GM19397 (cell line): ENCODE measurements around the gene NPHS1.
"Not testable (repeated sequence)": the region's sequence is repeated elsewhere in the genome, so short reads cannot be mapped to it uniquely, and the experiment has no call there.

Experiments used
- ATAC-seq: cut with Tn5 transposase; IDR thresholded peaks from one replicate; pipeline ENCODE4 v1.9.1; 2021; ENCODE audit warnings: mild to moderate bottlenecking, moderate library complexity; ENCODE audit not compliant: unreplicated experiment

The NPHS1 gene

GRCh38 chr19:35852029-35852780 lies at the start of gene NPHS1:
Gene NPHS1 (minus strand): TSS chr19:35852504. CDS start chr19:35851837, 667 bp downstream.
- no peak for ATAC-seq

- no peak for ATAC-seq
Measured at GRCh38 chr19:35901055-35901644, 48.8 kb upstream of the NPHS1 start.

- peak; percentile 49 for ATAC-seq
Measured at GRCh38 chr19:35899547-35900214, 47.4 kb upstream of the NPHS1 start.

GRCh38 chr19:35898499-35898809 lies 46.1 kb upstream of the NPHS1 start:
- no peak for ATAC-seq

- ATAC-seq, result no peak
Measured at GRCh38 chr19:35897706-35898451, 45.6 kb upstream of the NPHS1 start.

GRCh38 chr19:35896643-35897040 lies 44.3 kb upstream of the NPHS1 start:
- no peak for ATAC-seq

- ATAC-seq, result no peak
Measured at GRCh38 chr19:35895911-35896642, 43.8 kb upstream of the NPHS1 start.

GRCh38 chr19:35894342-35894741 lies 42.0 kb upstream of the NPHS1 start:
- ATAC-seq, result no peak

GRCh38 chr19:35891819-35892218 lies 39.5 kb upstream of the NPHS1 start:
- not testable (repeated sequence) for ATAC-seq

GRCh38 chr19:35890113-35890650 lies 37.9 kb upstream of the NPHS1 start:
- ATAC-seq, result no peak

GRCh38 chr19:35889370-35890112 lies 37.2 kb upstream of the NPHS1 start:
- no peak for ATAC-seq

GRCh38 chr19:35888398-35888797 lies 36.1 kb upstream of the NPHS1 start:
- ATAC-seq, result no peak

GRCh38 chr19:35887197-35887596 lies 34.9 kb upstream of the NPHS1 start:
- ATAC-seq, result no peak

- ATAC-seq, result no peak
Measured at GRCh38 chr19:35885904-35886303, 33.6 kb upstream of the NPHS1 start.

- ATAC-seq, result no peak
Measured at GRCh38 chr19:35885225-35885738, 33.0 kb upstream of the NPHS1 start.

- ATAC-seq, result no peak
Measured at GRCh38 chr19:35883882-35884281, 31.6 kb upstream of the NPHS1 start.

- ATAC-seq, result no peak
Measured at GRCh38 chr19:35882114-35882832, 30.0 kb upstream of the NPHS1 start.

GRCh38 chr19:35879770-35880317 lies 27.5 kb upstream of the NPHS1 start:
- no peak for ATAC-seq

- no peak for ATAC-seq
Measured at GRCh38 chr19:35879068-35879467, 26.8 kb upstream of the NPHS1 start.
